ENCODE measurements around the gene SERPINA12. TPM values are rescaled to one million over a fixed set of nuclear protein-coding genes. Genes with fewer than 3 reads are reported as not detected.

The SERPINA12 gene
- total RNA-seq, 1 experiment from 2014 or later = not detected

GRCh38 chr14:94542111-94542810, 33.0 kb upstream of the SERPINA12 start:
- no peaks in the 10 kb centered on the region for H3K27me3 ChIP-seq (ENCODE audit: control insufficient read depth, insufficient read depth, low read length)
- DNase-seq = no peak
- H3K36me3 ChIP-seq (replicated peaks; ENCODE audit: control insufficient read depth, insufficient read depth, low read length) = no peaks in the 10 kb centered on the region
- no peak overlapping the region for H3K4me3 ChIP-seq (ENCODE audit: insufficient read depth, low read depth, low read length)

GRCh38 chr14:94541234-94541975, 32.1 kb upstream of the SERPINA12 start:
- H3K27me3 ChIP-seq (ENCODE audit: control insufficient read depth, insufficient read depth, low read length) = no peaks in the 10 kb centered on the region
- DNase-seq = no peak
- H3K4me3 ChIP-seq (ENCODE audit: insufficient read depth, low read depth, low read length) = no peak overlapping the region
- H3K36me3 ChIP-seq (replicated peaks; ENCODE audit: control insufficient read depth, insufficient read depth, low read length) = no peaks in the 10 kb centered on the region

- no peaks in the 10 kb centered on the region for H3K27me3 ChIP-seq (ENCODE audit: control insufficient read depth, insufficient read depth, low read length)
- DNase-seq = no peak
- H3K36me3 ChIP-seq (replicated peaks; ENCODE audit: control insufficient read depth, insufficient read depth, low read length) = no peaks in the 10 kb centered on the region
- no peak overlapping the region for H3K4me3 ChIP-seq (ENCODE audit: insufficient read depth, low read depth, low read length)
Measured at GRCh38 chr14:94540031-94540794, 30.9 kb upstream of the SERPINA12 start.

GRCh38 chr14:94539181-94539580, 29.9 kb upstream of the SERPINA12 start:
- Histone ChIP-seq H3K4me3 (ENCODE audit: insufficient read depth, low read depth, low read length) (no peak overlapping the region), H3K27me3 (ENCODE audit: control insufficient read depth, insufficient read depth, low read length) (no peaks in the 10 kb centered on the region), H3K36me3 (replicated peaks; ENCODE audit: control insufficient read depth, insufficient read depth, low read length) (no peaks in the 10 kb centered on the region)
- DNase-seq = no peak

GRCh38 chr14:94538070-94538740, 28.9 kb upstream of the SERPINA12 start:
- no peak for DNase-seq
- no peaks in the 10 kb centered on the region for H3K36me3 ChIP-seq (replicated peaks; ENCODE audit: control insufficient read depth, insufficient read depth, low read length)
- no peaks in the 10 kb centered on the region for H3K27me3 ChIP-seq (ENCODE audit: control insufficient read depth, insufficient read depth, low read length)
- H3K4me3 ChIP-seq (ENCODE audit: insufficient read depth, low read depth, low read length) = no peak overlapping the region

- no peak overlapping the region for H3K4me3 ChIP-seq (ENCODE audit: insufficient read depth, low read depth, low read length)
- no peaks in the 10 kb centered on the region for H3K27me3 ChIP-seq (ENCODE audit: control insufficient read depth, insufficient read depth, low read length)
- no peak for DNase-seq
Measured at GRCh38 chr14:94536836-94537235, 27.6 kb upstream of the SERPINA12 start.

GRCh38 chr14:94535506-94535905, 26.2 kb upstream of the SERPINA12 start:
- H3K36me3 ChIP-seq (replicated peaks; ENCODE audit: control insufficient read depth, insufficient read depth, low read length) = no peaks in the 10 kb centered on the region
- no peaks in the 10 kb centered on the region for H3K27me3 ChIP-seq (ENCODE audit: control insufficient read depth, insufficient read depth, low read length)
- no peak for DNase-seq
- H3K4me3 ChIP-seq (ENCODE audit: insufficient read depth, low read depth, low read length) = no peak overlapping the region

More at GRCh38 chr14:94536836-94537235, 27.6 kb upstream of the SERPINA12 start:
- no peaks in the 10 kb centered on the region for H3K36me3 ChIP-seq (replicated peaks; ENCODE audit: control insufficient read depth, insufficient read depth, low read length)

- Histone ChIP-seq H3K36me3 (replicated peaks; ENCODE audit: control insufficient read depth, insufficient read depth, low read length) (no peaks in the 10 kb centered on the region), H3K4me3 (ENCODE audit: insufficient read depth, low read depth, low read length) (no peak overlapping the region), H3K27me3 (ENCODE audit: control insufficient read depth, insufficient read depth, low read length) (no peaks in the 10 kb centered on the region)
- DNase-seq = no peak
Measured at GRCh38 chr14:94532447-94532846, 23.2 kb upstream of the SERPINA12 start.

- Histone ChIP-seq H3K27me3 (ENCODE audit: control insufficient read depth, insufficient read depth, low read length) (no peaks in the 10 kb centered on the region), H3K36me3 (replicated peaks; ENCODE audit: control insufficient read depth, insufficient read depth, low read length) (no peaks in the 10 kb centered on the region), H3K4me3 (ENCODE audit: insufficient read depth, low read depth, low read length) (no peak overlapping the region)
- no peak for DNase-seq
Measured at GRCh38 chr14:94531187-94531586, 21.9 kb upstream of the SERPINA12 start.

- no peak for DNase-seq
- Histone ChIP-seq H3K36me3 (replicated peaks; ENCODE audit: control insufficient read depth, insufficient read depth, low read length) (no peaks in the 10 kb centered on the region), H3K27me3 (ENCODE audit: control insufficient read depth, insufficient read depth, low read length) (no peaks in the 10 kb centered on the region), H3K4me3 (ENCODE audit: insufficient read depth, low read depth, low read length) (no peak overlapping the region)
Measured at GRCh38 chr14:94524093-94524492, 14.8 kb upstream of the SERPINA12 start.

- Histone ChIP-seq H3K36me3 (replicated peaks; ENCODE audit: control insufficient read depth, insufficient read depth, low read length) (no peaks in the 10 kb centered on the region), H3K27me3 (ENCODE audit: control insufficient read depth, insufficient read depth, low read length) (no peaks in the 10 kb centered on the region), H3K4me3 (ENCODE audit: insufficient read depth, low read depth, low read length) (no peak overlapping the region)
- DNase-seq = no peak
Measured at GRCh38 chr14:94523265-94523664, 14.0 kb upstream of the SERPINA12 start.

- no peak for DNase-seq
- Histone ChIP-seq H3K4me3 (ENCODE audit: insufficient read depth, low read depth, low read length) (no peak overlapping the region), H3K36me3 (replicated peaks; ENCODE audit: control insufficient read depth, insufficient read depth, low read length) (no peaks in the 10 kb centered on the region), H3K27me3 (ENCODE audit: control insufficient read depth, insufficient read depth, low read length) (no peaks in the 10 kb centered on the region)
Measured at GRCh38 chr14:94522115-94522724, 13.0 kb upstream of the SERPINA12 start.

GRCh38 chr14:94521375-94522114, 12.3 kb upstream of the SERPINA12 start:
- no peaks in the 10 kb centered on the region for H3K36me3 ChIP-seq (replicated peaks; ENCODE audit: control insufficient read depth, insufficient read depth, low read length)
- no peak for DNase-seq
- no peak overlapping the region for H3K4me3 ChIP-seq (ENCODE audit: insufficient read depth, low read depth, low read length)
- H3K27me3 ChIP-seq (ENCODE audit: control insufficient read depth, insufficient read depth, low read length) = no peaks in the 10 kb centered on the region

Data from H7 (cell line).